PFSK-1 (cell line): ENCODE data around the gene WSCD2.

Source experiments
- FOXP2 ChIP-seq: optimal IDR thresholded peaks from 2 replicates; pipeline ENCODE3; 2011; ENCODE audit warnings: borderline replicate concordance, control low read depth, inconsistent platforms; ENCODE audit not compliant: insufficient read depth; ENCODE audit errors: extremely low read length, extremely low read depth
- POLR2AphosphoS5 ChIP-seq: IDR thresholded peaks from 2 replicates; pipeline ENCODE4 v1.6.1; 2012; ENCODE audit warnings: low read depth, mild to moderate bottlenecking, control low read depth, low read length, moderate library complexity
- SIN3A ChIP-seq: IDR thresholded peaks from 2 replicates; pipeline ENCODE4 v1.6.1; 2012; ENCODE audit warnings: mild to moderate bottlenecking, low read length, moderate library complexity, borderline replicate concordance; ENCODE audit not compliant: insufficient read depth
- TAF1 ChIP-seq: IDR thresholded peaks from 2 replicates; pipeline ENCODE4 v1.6.1; 2012; ENCODE audit warnings: low read length, control low read depth, borderline replicate concordance; ENCODE audit not compliant: insufficient read depth
- TF ChIP-seq, protein P1 (sequence below), 2 experiments: IDR thresholded peaks; 2 replicates each; pipeline versions ENCODE4 v1.6.1 to v1.8.0; 2011 to 2012; ENCODE audit warnings: low read depth in 2 of 2, low read length in 2 of 2, control low read depth in 1 of 2, inconsistent platforms in 1 of 2, mild to moderate bottlenecking in 1 of 2, moderate library complexity in 1 of 2; ENCODE audit not compliant: insufficient read depth in 1 of 2

WSCD2 gene

DNA sequence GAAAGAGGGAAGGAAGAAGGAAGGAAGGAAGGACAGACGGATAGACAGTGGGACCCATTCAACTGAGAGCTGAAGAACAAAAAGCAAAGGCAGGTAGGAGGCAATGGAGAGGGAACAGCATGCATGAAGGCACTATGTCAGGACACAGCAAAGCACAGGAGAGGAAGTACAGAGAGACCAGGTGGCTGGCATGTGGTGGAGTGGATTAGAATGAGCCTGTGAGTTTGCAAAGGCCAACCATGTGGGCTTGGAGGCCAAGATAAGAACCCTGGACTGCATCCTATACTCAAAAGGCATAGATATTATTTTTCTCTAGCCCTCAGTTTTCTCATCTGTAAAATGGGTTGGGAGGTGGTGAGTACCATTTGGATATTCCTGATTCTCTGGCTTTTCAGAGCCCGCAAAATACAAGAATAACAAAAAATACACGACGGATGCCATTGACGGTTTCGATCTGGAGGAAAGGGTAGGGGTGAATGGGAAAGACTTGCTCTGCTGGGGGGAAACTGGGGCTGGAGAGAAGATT is 102.9 kb downstream of the WSCD2 start:
- TF ChIP-seq TAF1 (no peak), FOXP2 (no peak), POLR2AphosphoS5 (no peak), SIN3A (no peak)
- TF ChIP-seq, protein P1, sequence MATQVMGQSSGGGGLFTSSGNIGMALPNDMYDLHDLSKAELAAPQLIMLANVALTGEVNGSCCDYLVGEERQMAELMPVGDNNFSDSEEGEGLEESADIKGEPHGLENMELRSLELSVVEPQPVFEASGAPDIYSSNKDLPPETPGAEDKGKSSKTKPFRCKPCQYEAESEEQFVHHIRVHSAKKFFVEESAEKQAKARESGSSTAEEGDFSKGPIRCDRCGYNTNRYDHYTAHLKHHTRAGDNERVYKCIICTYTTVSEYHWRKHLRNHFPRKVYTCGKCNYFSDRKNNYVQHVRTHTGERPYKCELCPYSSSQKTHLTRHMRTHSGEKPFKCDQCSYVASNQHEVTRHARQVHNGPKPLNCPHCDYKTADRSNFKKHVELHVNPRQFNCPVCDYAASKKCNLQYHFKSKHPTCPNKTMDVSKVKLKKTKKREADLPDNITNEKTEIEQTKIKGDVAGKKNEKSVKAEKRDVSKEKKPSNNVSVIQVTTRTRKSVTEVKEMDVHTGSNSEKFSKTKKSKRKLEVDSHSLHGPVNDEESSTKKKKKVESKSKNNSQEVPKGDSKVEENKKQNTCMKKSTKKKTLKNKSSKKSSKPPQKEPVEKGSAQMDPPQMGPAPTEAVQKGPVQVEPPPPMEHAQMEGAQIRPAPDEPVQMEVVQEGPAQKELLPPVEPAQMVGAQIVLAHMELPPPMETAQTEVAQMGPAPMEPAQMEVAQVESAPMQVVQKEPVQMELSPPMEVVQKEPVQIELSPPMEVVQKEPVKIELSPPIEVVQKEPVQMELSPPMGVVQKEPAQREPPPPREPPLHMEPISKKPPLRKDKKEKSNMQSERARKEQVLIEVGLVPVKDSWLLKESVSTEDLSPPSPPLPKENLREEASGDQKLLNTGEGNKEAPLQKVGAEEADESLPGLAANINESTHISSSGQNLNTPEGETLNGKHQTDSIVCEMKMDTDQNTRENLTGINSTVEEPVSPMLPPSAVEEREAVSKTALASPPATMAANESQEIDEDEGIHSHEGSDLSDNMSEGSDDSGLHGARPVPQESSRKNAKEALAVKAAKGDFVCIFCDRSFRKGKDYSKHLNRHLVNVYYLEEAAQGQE (IDR thresholded peaks at IDR 0.05; ENCODE audit: insufficient read depth in 1 of 2, low read depth in 2 of 2, low read length in 2 of 2) = no peak

DNA sequence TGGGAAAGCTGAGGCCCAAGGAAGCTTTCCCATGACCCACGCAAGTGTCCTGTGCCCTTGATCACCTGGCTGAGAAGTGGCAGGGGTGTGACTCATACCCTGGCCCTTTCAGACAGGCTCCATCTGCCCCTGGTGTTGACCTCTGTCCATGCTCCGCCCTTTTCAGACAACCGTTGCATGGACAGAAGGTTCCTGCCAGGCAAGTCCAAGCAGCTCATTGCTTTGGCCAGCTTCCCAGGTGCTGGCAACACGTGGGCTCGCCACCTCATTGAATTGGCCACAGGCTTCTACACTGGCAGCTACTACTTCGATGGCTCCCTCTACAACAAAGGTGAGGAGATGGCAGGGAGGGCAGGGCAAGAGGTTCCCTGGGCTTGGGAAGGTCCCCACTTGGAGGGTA is 103.5 kb downstream of the WSCD2 start:
- TF ChIP-seq FOXP2 = no peak
- TF ChIP-seq TAF1 = no peak
- TF ChIP-seq, protein P1 (IDR thresholded peaks at IDR 0.05; ENCODE audit: insufficient read depth in 1 of 2, low read depth in 2 of 2, low read length in 2 of 2) = no peak
- TF ChIP-seq SIN3A = no peak
- no peak for TF ChIP-seq POLR2AphosphoS5

DNA sequence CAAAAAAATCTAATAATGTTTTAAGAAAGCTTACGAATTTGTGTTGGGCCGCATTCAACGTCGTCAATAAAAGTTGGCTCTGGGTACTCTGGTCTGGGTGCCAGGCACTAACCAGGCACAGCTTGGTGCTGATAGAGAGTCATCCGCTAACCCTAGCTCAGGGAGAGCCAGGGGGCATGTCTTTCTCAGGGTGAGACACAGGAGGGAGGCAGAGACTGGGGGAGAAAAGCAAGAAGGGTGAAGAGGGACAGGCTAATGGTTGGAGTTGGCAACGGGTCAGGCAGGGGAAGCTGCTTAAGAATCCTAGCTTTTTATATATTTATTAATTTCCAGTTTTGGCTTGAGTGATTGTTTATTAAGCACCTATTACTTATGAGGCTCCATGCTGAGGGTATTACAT is 105.1 kb downstream of the WSCD2 start:
- TF ChIP-seq FOXP2 = no peak
- TF ChIP-seq POLR2AphosphoS5 = no peak
- TF ChIP-seq TAF1 = no peak
- TF ChIP-seq SIN3A = no peak
- TF ChIP-seq, protein P1 (IDR thresholded peaks at IDR 0.05; ENCODE audit: insufficient read depth in 1 of 2, low read depth in 2 of 2, low read length in 2 of 2) = no peak

DNA sequence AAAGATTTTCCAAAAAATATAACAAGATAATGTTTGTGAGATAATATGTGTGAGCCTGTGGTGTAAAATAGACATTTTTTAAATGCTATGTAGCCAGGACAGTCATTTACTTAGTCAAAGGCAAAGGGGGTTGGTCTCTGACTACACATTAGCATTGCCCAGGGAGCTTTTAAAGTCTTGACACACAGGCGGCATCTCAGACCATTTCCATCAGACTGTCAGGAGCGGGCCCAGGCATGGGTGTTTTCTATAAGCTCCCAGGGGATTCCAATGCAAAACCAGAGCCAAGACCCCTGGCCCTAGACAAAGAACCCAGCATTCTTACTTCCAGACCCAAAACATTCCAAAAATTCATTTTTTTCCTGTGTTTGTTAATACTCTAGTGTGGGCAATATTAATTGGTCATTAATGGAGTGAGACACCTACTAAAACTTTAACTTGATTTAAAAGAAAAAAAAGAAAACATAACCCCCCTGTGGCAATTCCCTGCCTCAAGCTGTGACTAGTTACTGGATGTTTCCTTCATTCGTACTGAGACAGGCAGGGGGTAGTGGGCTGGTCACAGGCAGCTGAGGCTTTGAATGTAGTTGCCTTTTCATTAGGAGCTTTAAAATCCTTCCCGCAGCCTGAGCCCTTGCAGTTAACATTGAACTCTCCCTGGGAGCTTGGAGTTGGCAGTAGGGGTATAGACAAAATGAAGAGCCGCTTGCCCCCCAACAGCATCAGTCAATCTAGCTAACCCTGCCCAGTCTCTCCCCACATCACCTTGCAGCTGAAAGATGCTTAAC is 106.3 kb downstream of the WSCD2 start:
- TF ChIP-seq TAF1 (no peak), POLR2AphosphoS5 (no peak), FOXP2 (no peak), SIN3A (no peak)
- TF ChIP-seq, protein P1 (IDR thresholded peaks at IDR 0.05; ENCODE audit: insufficient read depth in 1 of 2, low read depth in 2 of 2, low read length in 2 of 2) = no peak

DNA sequence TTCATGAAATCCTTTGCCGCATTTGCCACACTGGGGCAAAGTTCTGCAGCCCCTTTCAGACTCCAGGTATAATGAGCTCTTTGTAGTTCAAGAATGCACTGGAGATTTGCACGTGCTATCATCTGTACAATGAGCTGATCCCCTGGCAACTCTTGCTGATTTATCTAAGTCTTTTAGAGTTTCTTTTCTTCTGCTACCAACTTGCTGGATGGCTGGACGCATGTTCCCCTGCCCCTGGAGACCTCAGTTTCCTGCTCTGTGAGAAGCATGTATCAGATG is 106.8 kb downstream of the WSCD2 start:
- TF ChIP-seq, protein P1 (IDR thresholded peaks at IDR 0.05; ENCODE audit: insufficient read depth in 1 of 2, low read depth in 2 of 2, low read length in 2 of 2) = no peak
- TF ChIP-seq TAF1 (no peak), SIN3A (no peak), FOXP2 (no peak)
